Astrocyte of the cerebellum (primary cell): ENCODE measurements around the gene CNOT9.
A peak's percentile ranks its signal among the peaks of the same experiment; 100 is the strongest.

Source experiments
- DNase-seq: peaks from one replicate; pipeline ENCODE4 v3.0.0-alpha.2; 2011; ENCODE audit warnings: low read depth
- H3K4me3 ChIP-seq: 2 replicates; pipeline ENCODE4 v1.5.1; 2011; ENCODE audit warnings: mild to moderate bottlenecking, low read depth, low read length, moderate library complexity
- in situ Hi-C: cut with HindIII; loops from 2 replicates; pipeline ENCODE4 v1.10.0; 2017; ENCODE audit warnings: low sequenced_read_pairs
- TF ChIP-seq, protein P1 (sequence below): IDR thresholded peaks from 2 replicates; pipeline ENCODE4 v1.5.1; 2012; ENCODE audit warnings: low read length, low read depth, moderate library complexity, mild to moderate bottlenecking; ENCODE audit errors: missing control alignments

The CNOT9 gene

DNA sequence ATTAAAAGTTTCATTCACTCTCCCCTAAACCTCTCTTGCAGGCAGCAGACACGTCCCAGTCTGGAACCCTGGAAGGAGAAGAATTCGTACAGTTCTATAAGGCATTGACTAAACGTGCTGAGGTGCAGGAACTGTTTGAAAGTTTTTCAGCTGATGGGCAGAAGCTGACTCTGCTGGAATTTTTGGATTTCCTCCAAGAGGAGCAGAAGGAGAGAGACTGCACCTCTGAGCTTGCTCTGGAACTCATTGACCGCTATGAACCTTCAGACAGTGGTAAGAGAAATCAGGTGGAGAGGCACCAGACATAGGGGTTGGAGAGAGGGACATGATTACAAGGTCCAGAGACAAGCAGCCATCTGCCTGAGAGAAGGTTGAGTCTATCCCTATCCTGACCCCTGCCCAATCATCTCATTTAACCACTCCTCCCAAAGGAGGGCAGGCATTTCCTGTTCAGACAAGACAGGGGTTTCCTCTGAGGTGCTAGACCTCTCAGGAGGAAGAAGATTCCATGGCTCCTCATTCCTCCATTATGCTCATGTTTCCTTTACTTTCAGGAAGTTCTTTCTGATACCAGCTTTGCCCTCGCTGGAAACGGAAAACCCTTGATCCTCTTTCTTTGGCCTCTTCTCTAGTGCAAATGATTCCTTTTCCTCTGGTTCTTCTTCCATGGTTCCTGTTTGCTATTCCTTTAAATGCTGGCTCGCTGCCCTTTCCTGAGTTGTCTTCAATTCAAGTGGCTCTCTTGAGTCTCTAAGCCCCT is 54.1 kb downstream of the CNOT9 start:
- in situ Hi-C loops, result no loop called here
- DNase-seq, result no peak

DNA sequence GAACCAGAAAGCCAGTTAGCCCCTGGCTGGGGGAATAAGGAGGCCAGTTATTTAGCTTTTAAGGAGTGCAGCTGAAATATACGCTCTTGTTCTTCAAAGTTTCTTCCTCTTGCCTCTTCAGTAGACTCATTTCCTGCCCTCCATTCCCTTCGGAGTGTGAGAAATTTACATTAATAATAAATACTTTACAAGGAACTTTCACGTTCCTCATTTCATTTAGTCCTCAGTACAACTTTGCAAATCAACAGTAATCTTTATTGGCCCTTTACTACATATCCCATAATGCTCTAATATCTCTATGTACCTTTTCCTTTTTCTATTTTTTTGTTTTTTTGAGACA is 54.7 kb downstream of the CNOT9 start:
- TF ChIP-seq, protein P1, sequence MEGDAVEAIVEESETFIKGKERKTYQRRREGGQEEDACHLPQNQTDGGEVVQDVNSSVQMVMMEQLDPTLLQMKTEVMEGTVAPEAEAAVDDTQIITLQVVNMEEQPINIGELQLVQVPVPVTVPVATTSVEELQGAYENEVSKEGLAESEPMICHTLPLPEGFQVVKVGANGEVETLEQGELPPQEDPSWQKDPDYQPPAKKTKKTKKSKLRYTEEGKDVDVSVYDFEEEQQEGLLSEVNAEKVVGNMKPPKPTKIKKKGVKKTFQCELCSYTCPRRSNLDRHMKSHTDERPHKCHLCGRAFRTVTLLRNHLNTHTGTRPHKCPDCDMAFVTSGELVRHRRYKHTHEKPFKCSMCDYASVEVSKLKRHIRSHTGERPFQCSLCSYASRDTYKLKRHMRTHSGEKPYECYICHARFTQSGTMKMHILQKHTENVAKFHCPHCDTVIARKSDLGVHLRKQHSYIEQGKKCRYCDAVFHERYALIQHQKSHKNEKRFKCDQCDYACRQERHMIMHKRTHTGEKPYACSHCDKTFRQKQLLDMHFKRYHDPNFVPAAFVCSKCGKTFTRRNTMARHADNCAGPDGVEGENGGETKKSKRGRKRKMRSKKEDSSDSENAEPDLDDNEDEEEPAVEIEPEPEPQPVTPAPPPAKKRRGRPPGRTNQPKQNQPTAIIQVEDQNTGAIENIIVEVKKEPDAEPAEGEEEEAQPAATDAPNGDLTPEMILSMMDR, result no peak
- no peak overlapping the region for H3K4me3 ChIP-seq
- DNase-seq, result no peak
- in situ Hi-C loops, result no loop called here

More for the DNA sequence above, 54.1 kb downstream of the CNOT9 start:
- no peak overlapping the region for H3K4me3 ChIP-seq
- TF ChIP-seq, protein P1, result no peak

DNA sequence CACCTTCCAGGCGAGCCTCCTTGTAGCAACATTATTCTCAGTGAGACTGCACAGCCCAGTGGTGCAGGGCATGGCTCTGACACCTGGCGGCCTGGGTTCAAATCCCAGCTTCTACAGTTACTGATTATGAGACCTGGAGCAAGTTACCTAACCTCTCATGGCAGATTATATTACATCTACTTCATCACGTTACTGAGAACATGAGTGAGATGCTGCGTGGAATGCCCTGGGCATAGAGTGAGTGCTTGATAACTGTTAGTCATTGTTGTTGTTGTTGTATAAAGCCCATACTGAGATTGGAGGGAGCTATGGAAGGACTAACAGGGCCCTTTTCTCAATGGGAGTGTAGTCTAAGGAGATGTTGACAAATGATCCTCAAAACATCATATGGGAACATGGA is 57.7 kb downstream of the CNOT9 start:
- TF ChIP-seq, protein P1, result no peak
- in situ Hi-C loops, result no loop called here
- H3K4me3 ChIP-seq, result no peak overlapping the region
- DNase-seq, result no peak

DNA sequence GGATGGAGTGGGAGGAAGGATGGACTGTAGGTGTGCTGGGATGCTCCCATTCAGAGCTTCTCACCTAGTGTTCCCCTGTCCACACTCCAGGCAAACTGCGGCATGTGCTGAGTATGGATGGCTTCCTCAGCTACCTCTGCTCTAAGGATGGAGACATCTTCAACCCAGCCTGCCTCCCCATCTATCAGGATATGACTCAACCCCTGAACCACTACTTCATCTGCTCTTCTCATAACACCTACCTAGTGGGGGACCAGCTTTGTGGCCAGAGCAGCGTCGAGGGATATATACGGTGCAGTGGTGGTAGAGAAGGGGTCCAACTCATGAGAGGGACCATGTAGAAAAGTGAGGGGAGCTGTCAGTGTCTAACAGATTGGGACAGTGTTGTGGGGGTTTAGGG is 59.3 kb downstream of the CNOT9 start:
- TF ChIP-seq, protein P1, result no peak
- DNase-seq, result no peak
- in situ Hi-C loops, result no loop called here
- no peak overlapping the region for H3K4me3 ChIP-seq

DNA sequence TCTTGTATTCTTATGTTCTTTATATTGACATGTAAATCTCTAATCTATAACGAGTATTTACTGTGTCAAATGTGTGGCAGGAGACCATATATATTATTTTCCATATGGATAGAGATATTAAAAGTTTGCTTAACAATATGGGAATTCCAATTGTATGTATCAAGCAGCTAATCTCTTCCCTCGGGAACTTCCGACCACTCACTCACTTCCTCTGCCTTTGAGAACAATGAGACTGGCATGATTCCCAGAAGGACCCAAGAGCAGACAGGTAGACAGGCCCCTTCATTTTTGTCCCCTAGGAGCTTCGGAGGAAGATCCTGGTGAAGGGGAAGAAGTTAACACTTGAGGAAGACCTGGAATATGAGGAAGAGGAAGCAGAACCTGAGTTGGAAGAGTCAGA is 63.2 kb downstream of the CNOT9 start:
- H3K4me3 ChIP-seq, result no peak overlapping the region
- DNase-seq, result peak; percentile 9
- in situ Hi-C loops, result no loop called here
- TF ChIP-seq, protein P1, result no peak

DNA sequence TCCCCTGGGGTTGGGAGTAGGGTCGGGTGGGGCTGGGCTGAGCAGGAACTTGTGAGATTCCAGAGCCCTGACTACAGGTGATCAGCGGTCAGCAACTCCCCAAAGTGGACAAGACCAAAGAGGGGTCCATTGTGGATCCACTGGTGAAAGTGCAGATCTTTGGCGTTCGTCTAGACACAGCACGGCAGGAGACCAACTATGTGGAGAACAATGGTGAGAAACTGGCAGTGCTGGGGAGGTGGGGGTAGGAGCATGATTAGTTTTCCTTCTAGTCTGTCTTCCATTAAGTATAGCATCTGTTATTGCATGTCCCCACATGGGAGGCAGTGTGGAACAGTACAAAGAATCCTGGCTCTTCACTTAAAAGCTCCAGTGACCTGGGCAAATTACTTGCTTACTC is 67.1 kb downstream of the CNOT9 start:
- in situ Hi-C loops, result no loop called here
- DNase-seq, result no peak
- H3K4me3 ChIP-seq, result no peak overlapping the region
- TF ChIP-seq, protein P1, result no peak
